ENCODE results near the gene C19orf73.

- TF ChIP-seq, protein P1, sequence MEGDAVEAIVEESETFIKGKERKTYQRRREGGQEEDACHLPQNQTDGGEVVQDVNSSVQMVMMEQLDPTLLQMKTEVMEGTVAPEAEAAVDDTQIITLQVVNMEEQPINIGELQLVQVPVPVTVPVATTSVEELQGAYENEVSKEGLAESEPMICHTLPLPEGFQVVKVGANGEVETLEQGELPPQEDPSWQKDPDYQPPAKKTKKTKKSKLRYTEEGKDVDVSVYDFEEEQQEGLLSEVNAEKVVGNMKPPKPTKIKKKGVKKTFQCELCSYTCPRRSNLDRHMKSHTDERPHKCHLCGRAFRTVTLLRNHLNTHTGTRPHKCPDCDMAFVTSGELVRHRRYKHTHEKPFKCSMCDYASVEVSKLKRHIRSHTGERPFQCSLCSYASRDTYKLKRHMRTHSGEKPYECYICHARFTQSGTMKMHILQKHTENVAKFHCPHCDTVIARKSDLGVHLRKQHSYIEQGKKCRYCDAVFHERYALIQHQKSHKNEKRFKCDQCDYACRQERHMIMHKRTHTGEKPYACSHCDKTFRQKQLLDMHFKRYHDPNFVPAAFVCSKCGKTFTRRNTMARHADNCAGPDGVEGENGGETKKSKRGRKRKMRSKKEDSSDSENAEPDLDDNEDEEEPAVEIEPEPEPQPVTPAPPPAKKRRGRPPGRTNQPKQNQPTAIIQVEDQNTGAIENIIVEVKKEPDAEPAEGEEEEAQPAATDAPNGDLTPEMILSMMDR (IDR thresholded peaks at IDR 0.05) = no peak
- peak in 2 of 4 donors; percentile 15 to 16 for TF ChIP-seq POLR2A (IDR thresholded peaks at IDR 0.05)
Measured at GRCh38 chr19:49150106-49150943, 31.4 kb upstream of the C19orf73 start.

All from esophagus squamous epithelium (tissue), 4 donors.